Measurements from ENCODE around the gene SMOC1. TPM values are rescaled to one million over a fixed set of nuclear protein-coding genes. Genes with fewer than 3 reads are reported as not detected.
A peak's percentile ranks its signal among the peaks of the same experiment; 100 is the strongest.

The SMOC1 gene
- total RNA-seq, 1 experiment from 2014 or later: 22.9 TPM

DNA sequence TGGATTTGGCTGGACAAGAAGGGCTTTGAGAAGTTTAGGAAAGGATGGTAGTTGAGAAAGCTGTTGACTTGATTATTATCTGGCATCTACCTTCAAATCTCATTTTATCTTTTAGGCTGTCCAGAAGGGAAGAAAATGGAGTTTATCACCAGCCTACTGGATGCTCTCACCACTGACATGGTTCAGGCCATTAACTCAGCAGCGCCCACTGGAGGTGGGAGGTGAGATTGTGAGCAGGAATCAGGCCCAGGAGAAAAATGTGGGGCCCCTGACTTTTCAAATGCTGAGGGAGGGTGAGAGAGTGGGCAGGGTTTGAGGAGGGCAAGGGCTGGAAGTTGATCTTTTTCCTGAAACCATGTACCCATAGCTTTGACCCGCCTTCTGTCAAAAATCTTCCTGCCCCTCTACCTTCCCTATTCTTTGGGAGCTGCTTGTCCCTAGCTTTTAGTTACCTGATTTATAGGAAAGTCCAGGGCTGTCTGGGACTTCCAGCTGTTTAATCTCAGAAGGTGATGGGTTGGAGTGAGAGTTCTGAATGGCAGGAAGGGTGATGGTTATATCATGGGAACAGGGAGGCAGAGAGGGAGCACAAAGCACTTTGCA, 134.2 kb downstream of the SMOC1 start:
- Mint-ChIP-seq H3K4me3 (ENCODE audit: unreplicated experiment) (no peak overlapping the region), H3K27ac (ENCODE audit: low read depth, unreplicated experiment) (peak overlapping the region; percentile 28), H3K27me3 (ENCODE audit: insufficient read depth, unreplicated experiment) (no peaks in the 10 kb centered on the region), H3K4me1 (ENCODE audit: insufficient read depth, unreplicated experiment) (peaks cover 17% of the 10 kb centered on the region), H3K36me3 (ENCODE audit: insufficient read depth, unreplicated experiment) (peaks cover 16% of the 10 kb centered on the region), H3K9me3 (ENCODE audit: unreplicated experiment) (no peaks in the 10 kb centered on the region)
- peak; percentile 75 for DNase-seq (ENCODE audit: unreplicated experiment)
- BruUV-seq (replicated peaks): no TSS peak
- intact Hi-C loops (cut with micrococcal nuclease): loop anchor here (1.0 to 5.0 kb wide), 2 partner anchors 136 to 196 kb away; no protein-coding TSS in a partner anchor
- TF ChIP-seq, protein P1, sequence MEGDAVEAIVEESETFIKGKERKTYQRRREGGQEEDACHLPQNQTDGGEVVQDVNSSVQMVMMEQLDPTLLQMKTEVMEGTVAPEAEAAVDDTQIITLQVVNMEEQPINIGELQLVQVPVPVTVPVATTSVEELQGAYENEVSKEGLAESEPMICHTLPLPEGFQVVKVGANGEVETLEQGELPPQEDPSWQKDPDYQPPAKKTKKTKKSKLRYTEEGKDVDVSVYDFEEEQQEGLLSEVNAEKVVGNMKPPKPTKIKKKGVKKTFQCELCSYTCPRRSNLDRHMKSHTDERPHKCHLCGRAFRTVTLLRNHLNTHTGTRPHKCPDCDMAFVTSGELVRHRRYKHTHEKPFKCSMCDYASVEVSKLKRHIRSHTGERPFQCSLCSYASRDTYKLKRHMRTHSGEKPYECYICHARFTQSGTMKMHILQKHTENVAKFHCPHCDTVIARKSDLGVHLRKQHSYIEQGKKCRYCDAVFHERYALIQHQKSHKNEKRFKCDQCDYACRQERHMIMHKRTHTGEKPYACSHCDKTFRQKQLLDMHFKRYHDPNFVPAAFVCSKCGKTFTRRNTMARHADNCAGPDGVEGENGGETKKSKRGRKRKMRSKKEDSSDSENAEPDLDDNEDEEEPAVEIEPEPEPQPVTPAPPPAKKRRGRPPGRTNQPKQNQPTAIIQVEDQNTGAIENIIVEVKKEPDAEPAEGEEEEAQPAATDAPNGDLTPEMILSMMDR (IDR thresholded peaks at IDR 0.05; ENCODE audit: unreplicated experiment): peak; percentile 83
- ChIA-PET POLR2A (interaction anchor here (1.0 to 6.3 kb wide), 3 partner anchors 15 to 126 kb away, joined by 3 to 66 read pairs (median 5); no protein-coding TSS in a partner anchor), CTCF (interaction anchor here (0.6 to 2.2 kb wide), 16 partner anchors 15 to 431 kb away, joined by 3 to 18 read pairs (median 4); partner anchors contain the start of gene SMOC1)

DNA sequence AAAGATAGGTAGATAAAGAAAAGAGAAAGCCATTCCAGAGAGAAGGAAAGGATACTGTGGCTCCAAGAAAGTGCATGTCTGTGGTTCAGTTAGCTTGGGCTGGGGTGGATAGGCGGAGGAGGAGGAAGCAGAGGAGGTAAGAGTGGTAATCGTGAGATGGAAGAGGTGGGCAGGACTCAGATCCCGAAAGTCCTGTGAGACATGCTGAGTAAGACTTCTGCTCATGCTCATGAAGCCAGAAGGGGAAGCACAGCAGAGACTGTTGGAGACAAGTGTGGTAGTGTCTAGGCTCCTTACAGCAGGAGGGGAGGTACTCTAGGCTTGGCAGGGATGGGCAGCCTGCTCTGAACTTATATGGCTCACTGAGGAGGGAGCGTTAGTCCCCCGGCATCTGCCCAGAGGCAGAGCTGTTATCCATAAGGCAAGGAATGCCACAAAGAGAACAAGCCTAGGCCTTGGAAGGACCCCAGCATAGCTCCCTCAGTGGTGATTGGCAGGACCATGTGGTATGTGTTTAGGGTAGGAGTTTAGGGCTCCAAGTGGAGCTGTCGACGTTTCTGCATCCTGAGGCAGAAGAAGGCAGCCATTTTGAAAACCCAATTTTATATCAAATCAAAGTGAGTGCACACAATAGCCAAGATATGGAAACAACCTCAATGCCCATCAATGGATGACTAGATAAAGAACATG, 135.3 kb downstream of the SMOC1 start:
- BruUV-seq (replicated peaks): no TSS peak
- intact Hi-C loops (cut with micrococcal nuclease): loop anchor here (5.0 kb wide), 1 partner anchor 197 kb away; no protein-coding TSS in a partner anchor
- ChIA-PET CTCF (interaction anchor here (0.7 to 2.2 kb wide), 10 partner anchors 13 to 223 kb away, joined by 3 to 18 read pairs (median 4); no protein-coding TSS in a partner anchor), POLR2A (interaction anchor here (0.6 to 1.0 kb wide), 2 partner anchors 18 to 949 kb away, joined by 3 to 5 read pairs; no protein-coding TSS in a partner anchor)
- H3K4me1 Mint-ChIP-seq (ENCODE audit: insufficient read depth, unreplicated experiment): peaks cover 19% of the 10 kb centered on the region
- H3K36me3 Mint-ChIP-seq (ENCODE audit: insufficient read depth, unreplicated experiment): peaks cover 16% of the 10 kb centered on the region
- no peak for DNase-seq (ENCODE audit: unreplicated experiment)
- no peaks in the 10 kb centered on the region for H3K27me3 Mint-ChIP-seq (ENCODE audit: insufficient read depth, unreplicated experiment)
- H3K27ac Mint-ChIP-seq (ENCODE audit: low read depth, unreplicated experiment): no peak overlapping the region
- no peaks in the 10 kb centered on the region for H3K9me3 Mint-ChIP-seq (ENCODE audit: unreplicated experiment)
- TF ChIP-seq, protein P1 (IDR thresholded peaks at IDR 0.05; ENCODE audit: unreplicated experiment): no peak
- H3K4me3 Mint-ChIP-seq (ENCODE audit: unreplicated experiment): no peak overlapping the region

DNA sequence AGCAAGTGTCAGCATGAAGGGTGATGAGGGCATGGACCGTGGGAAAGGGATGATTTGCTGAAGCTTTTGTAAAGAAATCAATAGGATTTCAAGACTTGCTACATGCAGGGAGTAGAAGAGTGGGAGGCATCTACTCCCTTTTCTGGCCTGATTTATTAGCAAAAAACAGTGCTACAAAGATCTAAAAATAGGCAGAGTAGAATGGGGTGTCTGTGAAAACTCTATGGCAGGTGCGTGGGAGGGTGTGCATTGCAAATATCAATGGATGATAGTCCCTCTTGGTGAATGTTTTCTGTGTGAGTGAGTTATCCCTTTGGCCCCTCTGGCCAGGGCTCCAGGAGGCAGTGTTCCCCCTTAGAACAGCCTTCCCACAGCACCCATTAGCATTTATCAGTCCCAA, 139.0 kb downstream of the SMOC1 start:
- DNase-seq (ENCODE audit: unreplicated experiment): no peak
- TF ChIP-seq, protein P1 (IDR thresholded peaks at IDR 0.05; ENCODE audit: unreplicated experiment): no peak
- H3K9me3 Mint-ChIP-seq (ENCODE audit: unreplicated experiment): no peaks in the 10 kb centered on the region
- H3K27me3 Mint-ChIP-seq (ENCODE audit: insufficient read depth, unreplicated experiment): no peaks in the 10 kb centered on the region
- intact Hi-C loops (cut with micrococcal nuclease): no loop called here
- H3K27ac Mint-ChIP-seq (ENCODE audit: low read depth, unreplicated experiment): peak overlapping the region; percentile 40
- ChIA-PET POLR2A (interaction anchor here (0.6 to 5.0 kb wide), 4 partner anchors 10 to 251 kb away, joined by 3 to 37 read pairs (median 4); partner anchors contain the start of gene SRSF5), CTCF (interaction anchor here (0.6 to 2.0 kb wide), 3 partner anchors 10 to 200 kb away, joined by 3 to 12 read pairs (median 12); no protein-coding TSS in a partner anchor)
- H3K4me3 Mint-ChIP-seq (ENCODE audit: unreplicated experiment): no peak overlapping the region
- no TSS peak for BruUV-seq (replicated peaks)
- H3K36me3 Mint-ChIP-seq (ENCODE audit: insufficient read depth, unreplicated experiment): peaks cover 12% of the 10 kb centered on the region
- H3K4me1 Mint-ChIP-seq (ENCODE audit: insufficient read depth, unreplicated experiment): peaks cover 17% of the 10 kb centered on the region

DNA sequence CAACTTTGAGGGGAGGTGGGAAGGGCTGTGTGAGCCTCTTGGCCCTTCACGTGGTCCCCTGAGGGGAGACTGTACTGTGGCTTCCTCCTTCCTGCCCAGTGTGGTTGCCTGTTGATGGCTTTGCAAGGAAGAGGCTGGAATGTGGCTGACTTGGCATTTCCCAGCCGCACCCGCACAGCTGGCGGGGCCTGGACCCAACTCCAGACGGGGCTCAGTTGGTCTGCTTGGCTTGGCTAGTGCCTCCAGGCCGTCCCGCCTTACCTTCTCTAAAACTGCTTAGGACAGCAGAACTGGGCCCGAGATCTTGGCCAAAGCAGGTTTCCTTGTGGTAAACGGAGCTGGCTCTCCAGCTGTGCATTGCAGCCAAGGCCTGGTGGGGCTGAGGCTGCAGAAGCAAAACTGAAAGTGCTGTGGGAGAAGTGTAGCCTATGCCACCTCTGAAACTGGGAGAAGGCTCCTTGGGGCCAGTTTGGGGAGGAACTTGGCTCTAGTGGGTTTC, 139.5 kb downstream of the SMOC1 start:
- Mint-ChIP-seq H3K9me3 (ENCODE audit: unreplicated experiment) (no peaks in the 10 kb centered on the region), H3K27ac (ENCODE audit: low read depth, unreplicated experiment) (peak overlapping the region; percentile 40), H3K4me1 (ENCODE audit: insufficient read depth, unreplicated experiment) (peaks cover 17% of the 10 kb centered on the region), H3K36me3 (ENCODE audit: insufficient read depth, unreplicated experiment) (peaks cover 7% of the 10 kb centered on the region), H3K27me3 (ENCODE audit: insufficient read depth, unreplicated experiment) (no peaks in the 10 kb centered on the region), H3K4me3 (ENCODE audit: unreplicated experiment) (no peak overlapping the region)
- peak; percentile 19 for DNase-seq (ENCODE audit: unreplicated experiment)
- CTCF ChIA-PET: interaction anchor here (1.1 to 2.0 kb wide), 5 partner anchors 9 to 200 kb away, joined by 4 to 12 read pairs (median 5); no protein-coding TSS in a partner anchor
- intact Hi-C loops (cut with micrococcal nuclease): no loop called here
- TF ChIP-seq, protein P1 (IDR thresholded peaks at IDR 0.05; ENCODE audit: unreplicated experiment): no peak
- no TSS peak for BruUV-seq (replicated peaks)
- POLR2A ChIA-PET: interaction anchor here (0.6 to 5.0 kb wide), 11 partner anchors 9 to 365 kb away, joined by 3 to 37 read pairs (median 3); partner anchors contain the start of gene SRSF5
